Loucy (cell line): ENCODE measurements around the gene ZNF831.

Experiments
- H2AFZ ChIP-seq: fragments of 200-600 bp; sonication (generic); 2 replicates; pipeline ENCODE4 v1.6.0; 2016; ENCODE audit warnings: antibody characterized with exemption, mild to moderate bottlenecking, low read length, moderate library complexity
- H3F3A ChIP-seq: fragments of 200-600 bp; 2 replicates; pipeline ENCODE4 v1.6.0; 2016; ENCODE audit warnings: antibody characterized with exemption, low read depth, mild to moderate bottlenecking
- H3K27me3 ChIP-seq: fragments of 200-600 bp; sonication (generic); 2 replicates; pipeline ENCODE4 v1.6.1; 2014; ENCODE audit warnings: low read length, mild to moderate bottlenecking; ENCODE audit not compliant: insufficient read depth, poor library complexity, severe bottlenecking
- H3K36me3 ChIP-seq: fragments of 200-600 bp; sonication (generic); 2 replicates; pipeline ENCODE4 v1.6.1; 2016; ENCODE audit warnings: low read length; ENCODE audit not compliant: insufficient read depth
- H3K4me1 ChIP-seq: fragments of 200-600 bp; sonication (generic); 2 replicates; pipeline ENCODE4 v1.5.1; 2014; ENCODE audit warnings: low read length, mild to moderate bottlenecking; ENCODE audit not compliant: insufficient read depth, poor library complexity, severe bottlenecking
- H3K4me2 ChIP-seq: fragments of 200-600 bp; sonication (generic); 2 replicates; pipeline ENCODE4 v1.6.0; 2014; ENCODE audit warnings: antibody characterized with exemption, low read length, low read depth, mild to moderate bottlenecking; ENCODE audit not compliant: poor library complexity, severe bottlenecking
- H3K4me3 ChIP-seq: fragments of 200-600 bp; sonication (generic); 2 replicates; pipeline ENCODE4 v1.5.1; 2014; ENCODE audit warnings: low read length, mild to moderate bottlenecking, mixed read lengths; ENCODE audit not compliant: poor library complexity, severe bottlenecking
- H3K79me2 ChIP-seq: fragments of 200-600 bp; sonication (generic); 2 replicates; pipeline ENCODE4 v1.6.1; 2014; ENCODE audit warnings: low read length; ENCODE audit not compliant: insufficient read depth
- H3K9ac ChIP-seq: fragments of 200-600 bp; sonication (generic); 2 replicates; pipeline ENCODE4 v1.6.0; 2014; ENCODE audit warnings: mild to moderate bottlenecking, low read depth, low read length, moderate library complexity; ENCODE audit not compliant: poor library complexity, severe bottlenecking
- H3K9me2 ChIP-seq: fragments of 200-600 bp; sonication (generic); replicated peaks from 2 replicates; pipeline ENCODE4 v1.6.1; 2016; ENCODE audit warnings: low read depth, low read length, mixed read lengths
- H3K9me3 ChIP-seq: fragments of 200-600 bp; sonication (generic); 2 replicates; pipeline ENCODE4 v1.6.1; 2014; ENCODE audit warnings: mild to moderate bottlenecking, antibody characterized with exemption, low read length, low read depth; ENCODE audit not compliant: insufficient read depth
- H4K20me1 ChIP-seq: fragments of 200-600 bp; sonication (generic); 2 replicates; pipeline ENCODE4 v1.6.0; 2014; ENCODE audit warnings: antibody characterized with exemption, low read length, mild to moderate bottlenecking; ENCODE audit not compliant: insufficient read depth, poor library complexity, severe bottlenecking
- CTCF ChIP-seq: fragments of 200-600 bp; sonication (generic); conservative IDR thresholded peaks from 2 replicates; pipeline ENCODE4 v1.5.1; 2014; ENCODE audit warnings: mild to moderate bottlenecking, antibody characterized with exemption, low read length
- EZH2phosphoT487 ChIP-seq: fragments of 200-600 bp; IDR thresholded peaks from 2 replicates; pipeline ENCODE4 v1.6.1; 2018; ENCODE audit warnings: antibody characterized with exemption, mild to moderate bottlenecking, moderate library complexity, borderline replicate concordance

Gene ZNF831

GRCh38 chr20:59230385-59230784, 66.8 kb downstream of the ZNF831 start:
- Histone ChIP-seq H3K9me3 (no peaks in the 10 kb centered on the region), H2AFZ (no peak overlapping the region), H4K20me1 (no peaks in the 10 kb centered on the region), H3K9ac (no peak overlapping the region), H3K9me2 (no peaks in the 10 kb centered on the region), H3K36me3 (no peaks in the 10 kb centered on the region), H3F3A (no peaks in the 10 kb centered on the region), H3K4me1 (peaks cover under 1% of the 10 kb centered on the region), H3K27me3 (peaks cover 10% of the 10 kb centered on the region), H3K4me2 (no peak overlapping the region), H3K4me3 (no peak overlapping the region), H3K79me2 (no peaks in the 10 kb centered on the region)
- TF ChIP-seq EZH2phosphoT487 (no peak), CTCF (no peak)

- no peaks in the 10 kb centered on the region for H3F3A ChIP-seq
- H3K4me1 ChIP-seq = peaks cover 9% of the 10 kb centered on the region
- H4K20me1 ChIP-seq = no peaks in the 10 kb centered on the region
- TF ChIP-seq CTCF (no peak), EZH2phosphoT487 (no peak)
- peaks cover 4% of the 10 kb centered on the region for H3K27me3 ChIP-seq
- no peak overlapping the region for H3K9ac ChIP-seq
- no peaks in the 10 kb centered on the region for H3K79me2 ChIP-seq
- H3K9me2 ChIP-seq = no peaks in the 10 kb centered on the region
- no peaks in the 10 kb centered on the region for H3K9me3 ChIP-seq
- H2AFZ ChIP-seq = no peak overlapping the region
- H3K4me3 ChIP-seq = no peak overlapping the region
- H3K4me2 ChIP-seq = no peak overlapping the region
- no peaks in the 10 kb centered on the region for H3K36me3 ChIP-seq
These were observed 67.6 kb downstream of the ZNF831 start for GRCh38 chr20:59231124-59231804.

GRCh38 chr20:59232618-59233017, 69.0 kb downstream of the ZNF831 start:
- Histone ChIP-seq H3K4me3 (no peak overlapping the region), H3K4me1 (peaks cover 9% of the 10 kb centered on the region), H2AFZ (no peak overlapping the region), H3K79me2 (no peaks in the 10 kb centered on the region), H3K36me3 (no peaks in the 10 kb centered on the region), H3K4me2 (no peak overlapping the region), H3K27me3 (peaks cover 4% of the 10 kb centered on the region), H4K20me1 (no peaks in the 10 kb centered on the region), H3F3A (no peaks in the 10 kb centered on the region), H3K9me2 (no peaks in the 10 kb centered on the region), H3K9me3 (no peaks in the 10 kb centered on the region), H3K9ac (no peak overlapping the region)
- TF ChIP-seq CTCF (no peak), EZH2phosphoT487 (no peak)
